IMR-90 (cell line): ENCODE data around the gene TXNRD1. TPM values are rescaled to one million over a fixed set of nuclear protein-coding genes. Genes with fewer than 3 reads are reported as not detected.

Experiments used
- ATAC-seq: fragments of 200-7000 bp; cut with Tn5 transposase; 2 replicates; pipeline ENCODE4 v1.9.1; 2020; ENCODE audit warnings: low read depth, mild to moderate bottlenecking, moderate library complexity
- BruUV-seq: library from RNA; stranded (reverse); fragments of 400-500 nt; replicated peaks from 2 replicates; lab custom pipeline; 2021; lab: Mats Ljungman, UMichigan
- CTCF ChIA-PET: fragments of 300-600 bp; formaldehyde crosslinking; extraction: SDS; loops from one replicate; lab custom pipeline; 2021; ENCODE audit warnings: antibody characterized with exemption; lab: Yijun Ruan, JAX
- POLR2A ChIA-PET: fragments of 300-600 bp; sonication (Branson Sonifier 250); formaldehyde crosslinking; loops from one replicate; lab custom pipeline; 2022; ENCODE audit warnings: antibody characterized with exemption; ENCODE audit not compliant: unreplicated experiment; lab: Charles Lee
- DNase-seq: peaks from one replicate; pipeline ENCODE4 v3.0.0; 2013
- H2AFZ ChIP-seq: replicated peaks from 2 replicates; pipeline ENCODE3; 2013; ENCODE audit warnings: low read length, mild to moderate bottlenecking; ENCODE audit not compliant: poor library complexity
- H2AK5ac ChIP-seq: 2 replicates; pipeline ENCODE4 v1.6.1; 2013; ENCODE audit warnings: low read depth, low read length, inconsistent platforms
- H2AK9ac ChIP-seq: replicated peaks from 2 replicates; pipeline ENCODE3; 2013; ENCODE audit warnings: mild to moderate bottlenecking, low read depth, low read length, moderate library complexity; ENCODE audit not compliant: poor library complexity
- H2BK120ac ChIP-seq: 2 replicates; pipeline ENCODE4 v1.6.1; 2013; ENCODE audit warnings: low read depth, low read length, inconsistent platforms
- H2BK15ac ChIP-seq: 3 replicates; pipeline ENCODE4 v1.6.1; 2013; ENCODE audit warnings: low read depth, low read length, inconsistent platforms
- H2BK20ac ChIP-seq: 2 replicates; pipeline ENCODE4 v1.6.1; 2013; ENCODE audit warnings: low read depth, mild to moderate bottlenecking, inconsistent platforms, low read length, moderate library complexity
- H2BK5ac ChIP-seq: 2 replicates; pipeline ENCODE4 v1.6.1; 2013; ENCODE audit warnings: mild to moderate bottlenecking, low read depth, low read length, inconsistent platforms; ENCODE audit not compliant: poor library complexity, severe bottlenecking
- H3K14ac ChIP-seq: replicated peaks from 2 replicates; pipeline ENCODE4 v1.6.1; 2013; ENCODE audit warnings: low read depth, low read length, inconsistent platforms
- H3K18ac ChIP-seq: 2 replicates; pipeline ENCODE4 v1.6.1; 2013; ENCODE audit warnings: low read depth, low read length, control low read depth
- H3K23ac ChIP-seq: 2 replicates; pipeline ENCODE4 v1.6.1; 2013; ENCODE audit warnings: low read depth, low read length, inconsistent platforms
- H3K27ac ChIP-seq: 2 replicates; pipeline ENCODE4 v1.5.1; 2013; ENCODE audit warnings: mild to moderate bottlenecking, control low read depth, low read length; ENCODE audit not compliant: insufficient read depth
- H3K27me3 ChIP-seq: 2 replicates; pipeline ENCODE4 v1.6.1; 2013; ENCODE audit warnings: low read length; ENCODE audit not compliant: control insufficient read depth, insufficient read depth
- H3K36me3 ChIP-seq: 2 replicates; pipeline ENCODE4 v1.6.1; 2013; ENCODE audit warnings: low read length, mixed read lengths; ENCODE audit not compliant: control insufficient read depth, insufficient read depth
- H3K4ac ChIP-seq: 2 replicates; pipeline ENCODE4 v1.6.1; 2013; ENCODE audit warnings: low read depth, low read length, inconsistent platforms
- H3K4me1 ChIP-seq: 2 replicates; pipeline ENCODE4 v1.6.1; 2013; ENCODE audit warnings: low read length, mixed read lengths; ENCODE audit not compliant: control insufficient read depth, insufficient read depth
- H3K4me2 ChIP-seq: 2 replicates; pipeline ENCODE4 v1.6.1; 2013; ENCODE audit warnings: low read depth, mild to moderate bottlenecking, control low read depth, low read length, moderate library complexity
- H3K4me3 ChIP-seq: 2 replicates; pipeline ENCODE4 v1.5.1; 2013; ENCODE audit warnings: low read depth, mild to moderate bottlenecking, control low read depth, low read length, moderate library complexity; ENCODE audit not compliant: insufficient read depth
- H3K56ac ChIP-seq: 2 replicates; pipeline ENCODE4 v1.6.1; 2013; ENCODE audit warnings: low read length, inconsistent platforms; ENCODE audit not compliant: insufficient read depth; ENCODE audit errors: extremely low read depth
- H3K79me1 ChIP-seq, 2 experiments: 2 replicates each; pipeline ENCODE4 v1.6.1; 2013; ENCODE audit warnings: low read length in 2 of 2, inconsistent platforms in 1 of 2, low read depth in 1 of 2
- H3K9ac ChIP-seq: 2 replicates; pipeline ENCODE4 v1.6.1; 2013; ENCODE audit warnings: low read depth, low read length, control low read depth
- H3K9me1 ChIP-seq: 2 replicates; pipeline ENCODE4 v1.6.1; 2013; ENCODE audit warnings: low read length, inconsistent platforms; ENCODE audit not compliant: insufficient read depth
- H3K9me3 ChIP-seq: 2 replicates; pipeline ENCODE4 v1.6.1; 2013; ENCODE audit warnings: low read length; ENCODE audit not compliant: control insufficient read depth, insufficient read depth
- H4K20me1 ChIP-seq: 2 replicates; pipeline ENCODE4 v1.6.1; 2013; ENCODE audit warnings: low read length, inconsistent platforms; ENCODE audit not compliant: insufficient read depth
- H4K5ac ChIP-seq: 2 replicates; pipeline ENCODE4 v1.6.1; 2013; ENCODE audit warnings: mild to moderate bottlenecking, low read depth, low read length, control low read depth
- H4K8ac ChIP-seq, 2 experiments: 2 replicates each; pipeline ENCODE4 v1.6.1; 2013; ENCODE audit warnings: low read depth in 2 of 2, low read length in 2 of 2, control low read depth in 1 of 2, inconsistent platforms in 1 of 2
- H4K91ac ChIP-seq: 2 replicates; pipeline ENCODE4 v1.6.1; 2013; ENCODE audit warnings: low read depth, low read length, inconsistent platforms; ENCODE audit not compliant: insufficient read depth
- BHLHE40 ChIP-seq: fragments of 150-350 bp; IDR thresholded peaks from 2 replicates; pipeline ENCODE4 v1.6.1; 2016; ENCODE audit warnings: mild to moderate bottlenecking, low read depth, low read length
- CEBPB ChIP-seq: IDR thresholded peaks from 2 replicates; pipeline ENCODE4 v1.6.1; 2012; ENCODE audit warnings: low read depth, low read length, improper control_type of control experiment
- CHD1 ChIP-seq: IDR thresholded peaks from 2 replicates; pipeline ENCODE4 v1.6.1; 2012; ENCODE audit warnings: low read depth, low read length, improper control_type of control experiment
- CTCF ChIP-seq: conservative IDR thresholded peaks from 2 replicates; pipeline ENCODE4 v1.5.1; 2012; ENCODE audit warnings: mild to moderate bottlenecking, low read depth, low read length, improper control_type of control experiment
- ELK1 ChIP-seq: fragments of 150-350 bp; IDR thresholded peaks from 2 replicates; pipeline ENCODE4 v1.6.1; 2016; ENCODE audit warnings: low read depth, mild to moderate bottlenecking, low read length, moderate library complexity, borderline replicate concordance
- MAFK ChIP-seq: IDR thresholded peaks from 2 replicates; pipeline ENCODE4 v1.6.1; 2012; ENCODE audit warnings: low read depth, low read length, improper control_type of control experiment
- MAZ ChIP-seq: IDR thresholded peaks from 2 replicates; pipeline ENCODE4 v1.6.1; 2012; ENCODE audit warnings: low read depth, mild to moderate bottlenecking, low read length, improper control_type of control experiment, moderate library complexity, borderline replicate concordance
- MXI1 ChIP-seq: IDR thresholded peaks from 2 replicates; pipeline ENCODE4 v1.6.1; 2012; ENCODE audit warnings: low read depth, mild to moderate bottlenecking, low read length, moderate library complexity, borderline replicate concordance
- NFE2L2 ChIP-seq: fragments of 150-350 bp; IDR thresholded peaks from 2 replicates; pipeline ENCODE4 v1.6.1; 2016; ENCODE audit warnings: low read depth, mild to moderate bottlenecking, low read length
- RAD21 ChIP-seq: IDR thresholded peaks from 2 replicates; pipeline ENCODE4 v1.6.1; 2012; ENCODE audit warnings: low read length, improper control_type of control experiment
- RFX5 ChIP-seq: IDR thresholded peaks from 2 replicates; pipeline ENCODE4 v1.8.0; 2012; ENCODE audit warnings: low read depth, mild to moderate bottlenecking, low read length, moderate library complexity
- SMC3 ChIP-seq: fragments of 150-350 bp; IDR thresholded peaks from 2 replicates; pipeline ENCODE4 v1.6.1; 2016; ENCODE audit warnings: low read depth, mild to moderate bottlenecking, antibody characterized with exemption, low read length, moderate library complexity
- USF2 ChIP-seq: fragments of 150-350 bp; IDR thresholded peaks from 2 replicates; pipeline ENCODE4 v1.6.1; 2017; ENCODE audit warnings: mild to moderate bottlenecking, antibody characterized with exemption, low read length, low read depth
- WGBS, 2 experiments: methylation state at CpG; one replicate each; pipeline versions ENCODE4 v1.1.5 to v1.1.7; 2013; ENCODE audit warnings: missing lambda C conversion rate in 2 of 2; ENCODE audit not compliant: insufficient read length in 1 of 2; ENCODE audit errors: extremely low coverage in 2 of 2; 5-methylcytosine and 5-hydroxymethylcytosine counted together
- dilution Hi-C: fragments of 300-500 bp; cut with HindIII; formaldehyde crosslinking; loops from one replicate; pipeline ENCODE4 v1.14.3; 2018; ENCODE audit warnings: low sequenced_read_pairs; ENCODE audit not compliant: unreplicated experiment
- in situ Hi-C: fragments of 300-500 bp; cut with MboI; formaldehyde crosslinking; loops from 3 replicates; pipeline ENCODE4 v1.14.3; 2019; ENCODE audit warnings: low sequenced_read_pairs, inconsistent platforms, mixed read lengths
- intact Hi-C: fragments of 100-400 bp; cut with micrococcal nuclease; formaldehyde crosslinking; loops from 2 replicates; pipeline ENCODE4 v1.10.0; 2022
- polyA plus RNA-seq, 3 experiments: library from polyadenylated mRNA; depleted of rRNA; stranded (reverse); fragments of >200 nt; gene quantifications; 2 replicates each; pipeline ENCODE4 v1.2.3, GENCODE V29; 2012; ENCODE audit warnings: low replicate concordance in 1 of 3
- total RNA-seq: library from RNA; depleted of rRNA; stranded (reverse); fragments of >200 nt; gene quantifications from 2 replicates; pipeline ENCODE4 v1.2.3, GENCODE V29; 2012

Gene TXNRD1
- total and polyA plus RNA-seq, 2 of the 4 experiments (the other 2 are of a cell fraction), result 379 to 582 TPM

GRCh38 chr12:104212516-104212915, 3.1 kb upstream of the TXNRD1 start:
- dilution Hi-C loops (no loop called here), intact Hi-C loops (no loop called here), in situ Hi-C loops (no loop called here)
- Histone ChIP-seq H2BK20ac (no peak overlapping the region), H3K4ac (no peak overlapping the region), H3K4me1 (peaks cover 10% of the 10 kb centered on the region), H3K4me3 (no peak overlapping the region), H3K9me3 (no peaks in the 10 kb centered on the region), H2BK15ac (no peak overlapping the region), H4K8ac (no peak overlapping the region), H3K23ac (no peak overlapping the region), H3K79me1 (peaks cover 16 to 25% of the 10 kb centered on the region in 2 experiments), H2AFZ (no peak overlapping the region), H2BK120ac (no peak overlapping the region), H3K27ac (no peak overlapping the region), H2BK5ac (no peak overlapping the region), H3K9ac (no peak overlapping the region), H3K36me3 (no peaks in the 10 kb centered on the region), H2AK9ac (no peak overlapping the region), H2AK5ac (no peak overlapping the region), H3K27me3 (no peaks in the 10 kb centered on the region), H3K4me2 (no peak overlapping the region), H4K5ac (no peak overlapping the region), H3K56ac (no peak overlapping the region), H4K91ac (no peak overlapping the region), H3K18ac (no peak overlapping the region), H4K20me1 (no peaks in the 10 kb centered on the region), H3K9me1 (peaks cover 7% of the 10 kb centered on the region; the same call in 1 of the 2 replicates), H3K14ac (no peak overlapping the region)
- no peak for ATAC-seq
- no TSS peak for BruUV-seq
- WGBS, 2 experiments, result no CpG with 5 or more reads among the region's 4 CpGs
- TF ChIP-seq RAD21, result no peak
- no peak for TF ChIP-seq USF2
- TF ChIP-seq NFE2L2, result no peak
- no peak for TF ChIP-seq ELK1
- TF ChIP-seq CEBPB, result no peak
- no peak for TF ChIP-seq MAZ
- TF ChIP-seq MAFK, result no peak
- TF ChIP-seq MXI1, result no peak
- TF ChIP-seq SMC3, result no peak
- TF ChIP-seq CTCF, result no peak
- TF ChIP-seq BHLHE40, result no peak
- no peak for TF ChIP-seq RFX5
- TF ChIP-seq CHD1, result no peak
- POLR2A ChIA-PET, result no interaction called here
- CTCF ChIA-PET, result no interaction called here
- DNase-seq, result peak; percentile 41
